GM18526 (cell line): Measurements from ENCODE around the gene C6orf141.

Experiments
- POLR2A ChIP-seq: IDR thresholded peaks from 3 replicates; pipeline ENCODE4 v1.6.1; 2011; ENCODE audit not compliant: insufficient read length; ENCODE audit errors: extremely low read depth

Gene C6orf141

DNA sequence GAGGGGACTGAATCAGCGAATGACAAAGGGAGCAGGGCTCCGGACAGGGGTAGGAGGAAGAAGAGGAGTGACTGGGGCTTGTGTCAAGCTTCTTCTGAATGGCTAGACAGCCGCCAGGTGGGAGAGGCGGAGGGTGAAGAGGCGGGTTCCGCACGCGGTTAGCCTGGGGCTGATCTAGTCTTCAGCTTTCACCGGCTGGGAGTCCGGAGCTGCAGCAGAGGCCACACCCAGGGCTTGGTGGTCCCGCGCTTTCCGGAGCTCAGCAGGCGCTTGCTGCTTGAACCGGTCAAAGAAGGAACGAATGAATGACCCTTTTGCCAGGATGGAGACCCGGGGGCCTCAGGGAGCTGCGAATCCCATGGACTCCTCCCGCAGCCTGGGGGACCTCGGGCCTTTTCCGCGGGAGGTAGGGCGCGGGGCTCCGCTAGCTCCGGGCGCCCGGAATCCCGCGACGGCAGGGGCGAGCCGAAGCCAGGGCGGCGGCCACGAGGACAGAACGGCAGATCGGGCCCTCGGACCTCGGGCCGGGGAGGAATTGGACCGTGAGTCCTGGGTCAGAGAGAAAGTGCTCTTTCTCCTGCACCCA is at the start of gene C6orf141:
Gene C6orf141 (plus strand): TSS at position 177 of the 586 bp plus-strand sequence. CDS start 125 bp downstream, at position 302.
- TF ChIP-seq POLR2A, result no peak

- TF ChIP-seq POLR2A, result no peak
Observed at GRCh38 chr6:49504666-49505065, 45.8 kb upstream of the C6orf141 start.

GRCh38 chr6:49506569-49507111 is 43.8 kb upstream of the C6orf141 start:
- TF ChIP-seq POLR2A, result no peak

DNA sequence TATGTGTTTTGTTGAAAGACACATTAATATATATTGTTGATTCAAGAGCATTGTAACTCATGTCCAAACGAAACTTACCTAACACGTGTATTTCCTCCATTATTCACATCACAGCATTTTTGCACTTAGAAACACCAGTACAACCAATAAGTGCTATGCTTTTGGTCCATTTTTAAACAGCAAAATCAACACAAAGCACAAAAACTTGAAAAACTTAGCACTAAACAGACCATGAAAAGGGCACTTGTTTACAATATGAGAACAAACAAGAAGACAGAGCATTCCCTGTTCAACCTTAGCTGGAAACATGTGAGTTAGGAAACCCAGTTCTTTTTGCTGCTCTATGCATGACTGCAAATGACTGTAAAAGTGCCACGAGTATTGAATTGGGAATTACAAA is 41.1 kb upstream of the C6orf141 start:
- TF ChIP-seq POLR2A, result no peak

GRCh38 chr6:49513153-49513989 is 37.1 kb upstream of the C6orf141 start:
- TF ChIP-seq POLR2A, result no peak

GRCh38 chr6:49514571-49515484 is 35.6 kb upstream of the C6orf141 start:
- no peak for TF ChIP-seq POLR2A

DNA sequence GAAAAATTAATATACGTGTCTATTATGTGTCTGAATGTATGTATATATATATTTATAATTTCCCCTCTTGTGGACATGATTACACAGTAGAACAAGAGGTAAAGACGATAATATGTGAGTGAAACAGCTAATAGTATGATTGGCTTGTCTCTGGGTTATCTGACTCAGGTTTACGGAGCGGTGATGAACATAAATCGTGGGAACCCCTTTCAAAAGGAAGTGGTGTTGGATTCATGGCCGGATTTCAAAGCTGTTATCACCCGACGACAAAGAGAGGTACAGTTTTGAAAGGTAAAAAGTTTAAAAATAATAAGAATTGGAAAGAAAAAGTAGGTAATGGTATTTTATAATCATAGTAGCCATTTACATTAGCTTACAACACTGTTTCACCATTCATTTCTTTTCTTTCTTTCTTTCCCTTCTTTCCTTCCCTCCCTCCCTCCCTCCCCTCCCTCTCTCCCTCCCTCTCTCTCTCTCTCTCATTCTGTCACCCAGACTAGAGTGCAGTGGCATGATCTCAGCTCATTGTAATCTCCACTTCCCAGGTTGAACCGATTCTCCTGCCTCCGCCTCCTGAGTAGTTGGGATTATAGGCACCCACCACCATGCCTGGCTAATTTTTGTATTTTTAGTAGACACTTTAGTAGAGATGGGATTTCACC is 34.9 kb upstream of the C6orf141 start:
- no peak for TF ChIP-seq POLR2A

GRCh38 chr6:49516147-49516505 is 34.3 kb upstream of the C6orf141 start:
- no peak for TF ChIP-seq POLR2A

GRCh38 chr6:49517919-49518318 is 32.5 kb upstream of the C6orf141 start:
- no peak for TF ChIP-seq POLR2A

GRCh38 chr6:49519660-49520059 is 30.8 kb upstream of the C6orf141 start:
- no peak for TF ChIP-seq POLR2A

DNA sequence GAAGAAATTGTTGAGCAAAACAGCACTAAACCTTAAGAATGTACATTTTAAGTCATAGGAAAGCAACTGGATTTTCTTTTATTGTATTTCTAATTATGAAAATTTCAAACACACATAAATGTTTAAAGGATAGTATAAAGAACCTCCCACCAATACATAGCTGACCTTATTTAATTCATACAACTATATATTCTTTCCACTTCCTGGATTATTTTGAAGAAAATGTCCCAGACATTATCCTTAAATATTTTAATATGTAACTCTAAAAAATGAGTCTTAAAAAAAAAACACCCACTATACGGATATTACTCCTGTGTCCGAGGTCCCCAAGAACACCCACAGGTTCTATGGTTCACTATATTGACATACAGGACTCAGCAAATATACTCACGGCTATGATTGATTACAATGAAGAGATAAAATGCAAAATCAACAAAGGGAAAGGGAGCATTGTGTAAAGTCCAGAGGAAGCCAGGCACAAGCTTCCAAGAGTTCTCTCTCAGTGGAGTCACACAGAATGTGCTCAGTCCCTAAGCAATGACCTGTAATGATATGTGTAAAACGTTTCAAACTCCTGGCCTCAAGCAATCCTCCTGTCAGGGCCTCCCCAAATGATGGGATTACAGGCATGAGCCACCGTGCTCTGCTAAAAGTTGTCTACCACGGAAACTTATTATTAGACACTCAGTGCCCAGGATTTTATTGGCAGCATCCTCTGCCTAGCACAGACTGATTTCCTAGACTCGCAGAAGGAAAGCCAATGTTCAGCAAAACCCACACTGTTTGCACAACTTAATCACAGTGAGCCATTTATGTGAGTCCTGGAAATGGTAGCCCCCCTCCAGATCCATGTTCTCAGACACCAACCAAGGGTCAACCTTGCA is 27.5 kb upstream of the C6orf141 start:
- no peak for TF ChIP-seq POLR2A

DNA sequence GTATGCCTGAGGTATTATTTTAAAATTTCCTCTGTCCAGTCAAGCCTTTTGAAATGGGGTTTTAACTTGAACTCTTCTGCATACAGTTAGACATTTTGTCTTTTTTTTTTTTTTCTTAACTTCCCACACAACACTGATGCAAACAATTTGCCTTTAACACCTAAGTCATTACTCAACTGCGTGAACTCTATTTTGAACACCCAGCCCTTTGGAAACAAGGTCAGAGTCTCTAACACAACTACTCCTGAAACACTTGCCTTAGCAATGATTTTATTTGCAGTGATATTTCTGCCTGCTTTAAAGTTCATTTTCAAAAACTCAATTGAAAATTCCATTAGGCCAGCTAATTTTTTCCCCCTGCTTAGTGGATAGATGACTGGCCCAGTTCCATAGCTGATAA is 26.6 kb upstream of the C6orf141 start:
- TF ChIP-seq POLR2A, result no peak

DNA sequence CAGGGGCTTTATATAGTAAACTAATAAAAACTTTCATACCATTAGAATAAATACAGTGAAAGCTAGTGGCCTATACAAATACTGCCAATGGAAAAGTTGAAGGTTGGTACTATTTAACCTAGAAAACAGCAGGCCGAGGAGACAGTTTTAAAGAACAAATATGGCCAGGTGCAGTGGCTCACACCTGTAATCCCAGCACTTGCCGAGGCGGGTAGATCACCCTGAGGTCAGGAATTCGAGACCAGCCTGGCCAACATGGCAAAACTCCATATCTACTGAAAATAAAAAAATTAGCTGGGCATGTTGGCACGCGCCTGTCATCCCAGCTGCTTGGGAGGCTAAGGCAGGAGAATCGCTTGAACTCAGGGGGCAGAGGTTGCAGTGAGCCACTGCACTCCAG is 25.9 kb upstream of the C6orf141 start:
- TF ChIP-seq POLR2A, result no peak

DNA sequence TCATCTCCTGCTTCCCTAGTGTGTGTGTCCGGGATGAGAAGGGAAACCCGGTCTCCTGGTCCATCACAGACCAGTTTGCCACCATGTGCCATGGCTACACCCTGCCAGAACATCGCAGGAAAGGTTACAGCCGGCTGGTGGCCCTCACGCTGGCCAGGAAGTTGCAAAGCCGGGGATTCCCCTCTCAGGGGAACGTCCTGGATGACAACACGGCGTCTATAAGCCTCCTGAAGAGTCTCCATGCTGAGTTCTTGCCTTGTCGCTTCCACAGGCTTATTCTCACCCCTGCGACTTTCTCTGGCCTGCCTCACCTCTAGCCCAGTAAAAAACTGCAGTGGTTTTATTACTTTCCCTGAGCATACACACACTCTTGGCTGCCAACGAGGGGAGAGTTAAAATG is 23.9 kb upstream of the C6orf141 start:
- TF ChIP-seq POLR2A, result no peak

DNA sequence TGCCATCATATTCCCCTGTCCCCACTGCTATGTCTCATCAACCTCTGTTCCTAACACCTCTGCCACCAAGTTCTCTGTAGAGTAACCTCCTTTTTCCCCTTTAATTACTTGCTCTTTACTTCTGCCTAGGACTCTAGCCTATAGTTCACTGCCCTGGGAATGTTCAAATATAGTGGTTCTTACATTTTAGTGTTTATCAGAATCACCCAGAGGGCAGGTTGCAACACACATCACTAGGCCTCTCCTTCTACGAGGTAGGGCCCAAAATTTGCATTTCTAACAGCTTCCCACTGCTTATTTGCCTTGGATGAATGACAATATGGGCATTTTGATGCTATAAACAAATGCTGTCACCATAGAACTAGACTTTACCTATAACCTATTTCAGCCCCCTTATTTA is 23.1 kb upstream of the C6orf141 start:
- no peak for TF ChIP-seq POLR2A
